Activated CD8-positive, alpha-beta memory T cell treated with anti-CD3 and anti-CD28 coated beads, Interleukin-2, amount 50 U/mL, for 24 hours (primary cell): ENCODE measurements around the gene TMEM163.

Experiments
- DNase-seq: peaks from one replicate; pipeline ENCODE4 v3.0.0-alpha.2; 2020; ENCODE audit errors: extremely low read depth

TMEM163 gene

DNA sequence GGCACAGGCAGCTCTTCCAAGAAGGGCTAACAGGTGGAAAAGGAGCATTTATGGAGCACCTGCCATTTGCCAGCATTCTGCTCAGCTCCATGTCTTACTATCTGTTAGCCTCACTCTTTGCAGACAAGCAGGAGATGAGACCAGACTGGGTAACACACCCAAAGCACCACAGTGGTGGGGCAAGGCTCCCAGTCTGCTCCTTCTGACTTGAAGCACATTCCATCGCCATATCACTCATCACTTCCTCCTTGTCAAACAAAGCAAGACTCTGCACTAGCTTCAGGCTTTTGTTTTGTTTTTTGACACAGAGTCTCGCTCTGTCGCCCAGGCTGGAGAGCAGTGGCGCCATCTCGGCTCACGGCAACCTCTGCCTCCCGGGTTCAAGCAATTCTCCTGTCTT is 282.1 kb downstream of the TMEM163 start:
- DNase-seq, result no peak

GRCh38 chr2:134435936-134436335 is 282.9 kb downstream of the TMEM163 start:
- no peak for DNase-seq

DNA sequence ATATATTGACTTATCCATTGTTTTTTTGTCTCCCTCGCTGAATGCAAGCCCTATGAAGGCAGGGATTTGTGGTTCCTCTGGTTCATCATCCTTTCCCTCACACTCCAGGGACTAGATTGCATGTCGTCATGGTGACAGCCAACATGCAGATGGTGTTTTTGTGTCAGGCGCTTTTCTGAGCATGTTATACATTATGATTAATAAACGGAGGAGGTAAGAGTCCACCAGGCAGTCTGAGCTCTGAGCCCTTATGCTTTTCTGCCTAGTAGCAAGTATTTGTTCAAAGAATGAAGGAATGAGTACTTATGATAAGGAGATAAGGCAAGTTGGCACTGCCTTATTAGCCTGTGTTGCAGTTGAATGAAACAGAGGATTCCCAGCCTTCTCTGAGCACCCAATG is 283.3 kb downstream of the TMEM163 start:
- no peak for DNase-seq

DNA sequence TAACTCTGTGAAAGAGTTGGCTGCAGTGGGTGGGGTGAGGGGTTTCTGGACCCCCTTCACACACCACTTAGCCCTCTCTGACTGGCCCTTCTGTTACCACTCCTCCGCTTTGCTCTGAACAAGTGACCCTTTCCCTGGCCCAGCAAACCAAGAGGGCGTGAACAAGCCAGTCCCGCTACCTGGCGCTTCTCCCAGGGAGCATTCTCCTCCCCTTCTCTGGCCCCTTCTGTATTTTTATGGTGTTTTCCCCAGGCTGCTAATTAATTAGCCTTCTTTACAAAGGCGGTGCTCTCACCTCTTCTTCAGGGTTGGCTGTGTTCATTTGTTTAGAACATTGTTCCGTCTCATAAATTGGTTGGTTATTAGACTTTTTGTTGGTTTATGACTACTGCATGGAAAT is 284.8 kb downstream of the TMEM163 start:
- no peak for DNase-seq

- no peak for DNase-seq
Measured at GRCh38 chr2:134433469-134433868, 285.3 kb downstream of the TMEM163 start.

DNA sequence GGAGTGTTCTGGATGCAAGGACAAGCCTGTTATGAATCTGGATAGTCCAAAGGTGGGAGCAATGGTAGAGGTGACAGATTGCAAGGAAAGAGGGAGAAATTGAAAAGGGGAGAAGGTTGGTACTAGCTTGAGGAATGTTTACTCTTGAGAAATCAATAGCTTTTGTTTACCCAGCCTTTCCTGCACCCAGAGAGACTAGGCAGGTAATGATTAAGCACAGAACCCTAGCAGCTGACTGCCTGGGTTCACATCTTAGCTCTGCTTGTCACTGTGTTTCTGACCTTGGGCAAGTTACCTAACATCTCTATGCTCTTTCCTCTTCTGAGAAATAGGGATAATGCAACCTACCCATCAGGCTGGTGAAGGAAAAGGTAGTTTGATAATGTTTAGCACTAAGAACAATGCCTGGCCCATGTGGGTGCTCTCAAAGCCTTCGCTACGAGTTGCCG is 286.3 kb downstream of the TMEM163 start:
- DNase-seq, result no peak

DNA sequence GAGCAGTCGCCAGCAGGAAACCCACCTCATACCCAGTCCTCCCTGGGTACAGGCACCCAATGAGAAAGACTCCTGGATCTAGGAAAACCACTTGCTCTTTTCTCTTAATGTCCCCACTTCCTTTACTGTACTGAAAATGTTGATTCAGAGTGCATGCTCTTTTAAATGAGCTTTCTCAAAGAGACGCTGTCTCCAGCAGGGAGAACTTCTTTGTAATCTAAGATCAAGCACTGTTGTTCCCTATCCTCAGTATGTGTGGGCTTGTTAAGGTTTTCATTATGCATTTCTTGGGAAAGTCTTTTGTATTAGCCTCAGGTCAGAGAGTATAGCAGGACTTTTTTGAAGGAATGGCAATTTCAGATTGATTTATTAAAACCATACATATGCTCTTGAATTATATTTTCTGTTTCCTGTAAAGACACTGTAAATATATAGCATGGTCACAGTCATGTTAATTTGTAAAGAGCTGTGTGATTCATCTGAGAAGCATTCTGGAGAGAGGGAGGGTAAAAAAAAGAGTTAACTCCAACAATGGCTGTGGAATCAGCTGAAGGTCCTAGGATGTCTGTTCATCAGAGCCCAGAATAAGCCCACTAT is 286.9 kb downstream of the TMEM163 start:
- no peak for DNase-seq

GRCh38 chr2:134429886-134430285 is 288.9 kb downstream of the TMEM163 start:
- DNase-seq, result no peak

GRCh38 chr2:134426721-134427120 is 292.1 kb downstream of the TMEM163 start:
- no peak for DNase-seq

GRCh38 chr2:134425724-134426496 is 292.9 kb downstream of the TMEM163 start:
- DNase-seq, result no peak

- DNase-seq, result no peak
Measured at GRCh38 chr2:134421556-134422328, 297.1 kb downstream of the TMEM163 start.

DNA sequence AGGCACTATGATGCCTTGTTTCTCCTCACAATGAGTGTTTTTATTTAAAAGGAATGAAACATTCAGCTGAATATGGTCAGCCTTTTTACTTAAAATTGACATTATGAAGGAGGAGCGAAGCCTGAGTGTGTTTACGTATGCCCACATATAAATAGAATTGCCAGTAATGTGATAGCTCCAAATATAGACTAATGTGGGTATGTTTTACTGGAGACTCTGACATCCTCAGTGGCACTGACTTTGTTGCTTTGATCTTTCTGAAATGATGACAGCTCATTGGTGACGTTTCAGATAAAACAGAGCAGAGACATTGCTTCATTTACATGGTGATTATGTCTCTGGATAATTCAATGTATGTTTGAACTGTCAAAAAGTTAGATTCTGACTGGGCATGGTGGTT is 297.9 kb downstream of the TMEM163 start:
- DNase-seq, result no peak

GRCh38 chr2:134420259-134420658 is 298.5 kb downstream of the TMEM163 start:
- no peak for DNase-seq

GRCh38 chr2:134417968-134418582 is 300.7 kb downstream of the TMEM163 start:
- DNase-seq, result no peak

DNA sequence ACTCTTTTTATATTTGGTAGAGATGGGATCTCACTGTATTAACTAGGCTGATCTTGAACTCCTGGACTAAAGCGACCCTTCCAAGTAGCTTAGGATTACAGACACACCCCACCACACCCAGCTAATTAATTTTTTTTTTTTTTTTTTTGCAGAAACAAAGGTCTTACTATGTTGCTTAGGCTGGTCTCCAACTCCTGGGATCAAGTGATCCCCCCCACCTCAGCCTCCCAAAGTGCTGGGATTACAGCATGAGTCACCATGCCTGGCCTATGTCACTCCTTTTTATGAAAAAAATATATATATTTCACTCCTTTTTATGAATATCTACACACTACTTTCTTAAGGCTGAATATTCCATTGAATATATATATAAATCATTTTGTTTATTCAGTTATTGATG is 302.2 kb downstream of the TMEM163 start:
- DNase-seq, result no peak

DNA sequence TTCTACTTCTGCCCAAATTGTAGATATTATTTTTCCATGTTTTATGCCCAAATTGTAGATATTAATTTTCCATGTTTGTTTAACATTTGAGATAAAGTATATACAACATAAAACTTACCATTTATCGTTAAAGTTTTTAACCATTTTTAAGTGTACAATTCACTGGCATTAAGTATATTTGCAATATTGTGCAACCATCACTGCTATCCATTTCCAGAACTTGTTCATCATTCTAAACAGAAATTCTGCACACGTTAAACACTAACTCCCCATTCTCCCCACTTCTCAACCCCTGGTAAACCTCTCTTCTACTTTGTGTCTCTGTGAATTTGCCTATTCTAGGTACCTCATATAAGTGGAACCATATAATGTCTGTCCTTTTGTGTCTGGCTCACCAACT is 302.8 kb downstream of the TMEM163 start:
- no peak for DNase-seq

DNA sequence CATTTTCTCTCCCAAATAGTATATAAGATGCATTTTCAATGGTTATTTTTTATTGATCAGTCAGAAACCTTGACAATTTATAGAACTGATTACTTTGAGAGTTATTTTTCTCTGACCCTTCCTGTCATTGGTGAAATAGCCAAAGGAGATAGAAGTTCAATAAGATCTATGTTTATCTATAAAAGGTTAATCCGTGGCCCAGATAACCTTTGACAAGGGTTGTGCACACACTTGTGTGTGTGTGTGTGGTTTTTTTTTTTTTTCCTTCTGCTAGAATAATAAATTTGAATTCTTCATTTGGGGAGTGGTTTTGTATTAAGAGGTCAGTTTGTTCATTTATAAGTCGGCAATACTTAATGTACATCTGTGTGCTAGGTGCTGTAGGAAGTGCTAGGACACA is 304.9 kb downstream of the TMEM163 start:
- no peak for DNase-seq

GRCh38 chr2:134413430-134413829 is 305.4 kb downstream of the TMEM163 start:
- DNase-seq, result no peak

DNA sequence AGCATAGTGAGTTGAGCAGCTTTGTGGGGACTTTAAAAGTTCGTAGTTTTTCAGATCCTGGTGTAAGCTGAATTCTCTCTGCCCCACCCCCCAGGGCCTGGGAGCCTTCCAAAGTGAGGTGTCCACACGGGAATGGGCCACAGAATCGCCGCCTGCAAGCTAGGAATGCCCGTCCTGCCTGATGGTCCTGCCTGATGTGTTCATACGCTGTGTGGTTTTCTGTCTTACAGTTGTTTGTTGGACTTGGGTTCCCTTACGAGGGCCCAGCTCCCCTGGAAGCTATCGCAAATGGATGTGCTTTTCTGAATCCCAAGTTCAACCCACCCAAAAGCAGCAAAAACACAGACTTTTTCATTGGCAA is 306.2 kb downstream of the TMEM163 start:
- DNase-seq, result no peak

GRCh38 chr2:134411828-134412638 is 306.8 kb downstream of the TMEM163 start:
- DNase-seq, result peak; percentile 29

DNA sequence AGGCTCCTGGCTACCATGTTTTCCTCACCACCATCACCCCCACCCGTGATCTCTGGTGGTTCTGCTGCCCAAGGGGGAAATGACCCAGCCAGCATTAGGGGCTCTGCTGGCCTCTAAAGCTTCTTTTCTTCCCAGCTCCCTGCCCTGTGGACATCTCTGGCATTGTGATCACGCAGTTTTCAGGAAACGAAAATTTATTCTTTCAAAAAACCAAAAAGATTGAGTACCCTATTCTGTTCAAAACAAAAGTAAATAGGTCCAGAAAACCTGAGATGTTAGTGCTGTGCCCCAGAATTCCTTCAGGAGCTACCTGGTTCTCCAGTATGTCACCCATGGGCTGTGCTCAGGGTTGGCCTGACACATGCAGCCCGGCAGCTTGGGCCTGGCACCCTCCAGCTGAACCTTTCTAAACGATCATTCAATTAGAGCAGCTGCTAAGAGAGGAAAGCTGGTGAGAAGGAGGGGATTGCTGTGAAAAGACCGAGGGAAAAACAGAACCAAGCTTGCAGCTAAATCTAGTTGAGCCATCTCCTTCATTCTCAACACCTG is 307.4 kb downstream of the TMEM163 start:
- no peak for DNase-seq
